ENCODE measurements around the gene SRPRA. TPM values are rescaled to one million over a fixed set of nuclear protein-coding genes. Genes with fewer than 3 reads are reported as not detected.

Gene SRPRA
- polyA plus RNA-seq, 1 donor (not counting 4 experiments of a cell fraction or from before 2014, with no cell fraction given), result 56.0 TPM

DNA sequence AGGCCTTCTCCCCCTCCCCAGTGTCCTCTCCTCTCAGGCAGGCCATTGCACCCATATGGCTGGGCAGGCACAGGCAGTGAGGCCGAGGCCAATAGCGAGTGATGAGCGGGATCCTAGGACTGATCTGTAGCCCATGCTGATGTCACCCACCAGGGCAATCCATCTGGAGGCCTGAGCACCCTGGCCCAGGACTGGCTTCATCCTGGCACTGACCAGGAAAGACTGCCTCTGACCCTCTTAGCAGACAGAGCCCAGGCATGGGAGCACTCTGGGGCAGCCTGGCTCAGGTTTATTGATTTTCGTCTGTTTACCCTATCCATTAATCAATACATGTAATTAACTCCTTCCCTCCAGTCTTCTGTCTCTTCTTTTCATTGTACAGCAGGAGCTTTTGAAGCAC lies 9.1 kb upstream of the SRPRA start:
- dilution Hi-C loops (cut with MboI; ENCODE audit: extremely low pct_ligation_motif_present, low sequenced_read_pairs), result no loop called here
- H4K20me1 ChIP-seq (ENCODE audit: control insufficient read depth, extremely low read depth, insufficient read depth, low read length), result no peaks in the 10 kb centered on the region

DNA sequence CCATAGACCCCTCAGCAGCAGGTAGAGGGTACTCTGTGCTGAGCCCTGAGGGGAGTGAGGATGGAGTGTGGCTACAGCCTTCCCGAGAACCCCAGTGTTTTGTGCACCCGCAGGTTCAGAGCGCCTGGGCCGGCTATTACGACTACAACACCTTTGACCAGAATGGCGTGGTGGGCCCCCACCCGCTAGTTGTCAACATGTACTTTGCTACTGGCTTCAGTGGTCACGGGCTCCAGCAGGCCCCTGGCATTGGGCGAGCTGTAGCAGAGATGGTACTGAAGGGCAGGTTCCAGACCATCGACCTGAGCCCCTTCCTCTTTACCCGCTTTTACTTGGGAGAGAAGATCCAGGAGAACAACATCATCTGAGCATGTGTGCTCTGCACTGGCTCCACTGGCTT lies 8.6 kb upstream of the SRPRA start:
- DNase-seq (ENCODE audit: low read depth, low spot score) (no peak), FAIRE-seq (no peak)
- no peaks in the 10 kb centered on the region for H3K9me1 ChIP-seq (ENCODE audit: control insufficient read depth, extremely low read depth, insufficient read depth, low read length)
- H3K9ac ChIP-seq (ENCODE audit: control insufficient read depth, extremely low read depth, insufficient read depth, low read length), result no peak overlapping the region
- H3K36me3 ChIP-seq (ENCODE audit: control insufficient read depth in 2 of 2, extremely low read depth in 1 of 2, insufficient read depth in 2 of 2, low read length in 2 of 2), result peaks cover 23 to 32% of the 10 kb centered on the region in 2 experiments
- H3K27ac ChIP-seq (ENCODE audit: control insufficient read depth, insufficient read depth, low read length), result no peak overlapping the region
- no peaks in the 10 kb centered on the region for H4K20me1 ChIP-seq (ENCODE audit: control insufficient read depth, extremely low read depth, insufficient read depth, low read length)
- H3K4me1 ChIP-seq (ENCODE audit: control insufficient read depth, extremely low read depth, insufficient read depth, low read length), result peaks cover 5% of the 10 kb centered on the region
- TF ChIP-seq EZH2 (IDR thresholded peaks at IDR 0.05; ENCODE audit: low read length), result no peak
- TF ChIP-seq, protein P1, sequence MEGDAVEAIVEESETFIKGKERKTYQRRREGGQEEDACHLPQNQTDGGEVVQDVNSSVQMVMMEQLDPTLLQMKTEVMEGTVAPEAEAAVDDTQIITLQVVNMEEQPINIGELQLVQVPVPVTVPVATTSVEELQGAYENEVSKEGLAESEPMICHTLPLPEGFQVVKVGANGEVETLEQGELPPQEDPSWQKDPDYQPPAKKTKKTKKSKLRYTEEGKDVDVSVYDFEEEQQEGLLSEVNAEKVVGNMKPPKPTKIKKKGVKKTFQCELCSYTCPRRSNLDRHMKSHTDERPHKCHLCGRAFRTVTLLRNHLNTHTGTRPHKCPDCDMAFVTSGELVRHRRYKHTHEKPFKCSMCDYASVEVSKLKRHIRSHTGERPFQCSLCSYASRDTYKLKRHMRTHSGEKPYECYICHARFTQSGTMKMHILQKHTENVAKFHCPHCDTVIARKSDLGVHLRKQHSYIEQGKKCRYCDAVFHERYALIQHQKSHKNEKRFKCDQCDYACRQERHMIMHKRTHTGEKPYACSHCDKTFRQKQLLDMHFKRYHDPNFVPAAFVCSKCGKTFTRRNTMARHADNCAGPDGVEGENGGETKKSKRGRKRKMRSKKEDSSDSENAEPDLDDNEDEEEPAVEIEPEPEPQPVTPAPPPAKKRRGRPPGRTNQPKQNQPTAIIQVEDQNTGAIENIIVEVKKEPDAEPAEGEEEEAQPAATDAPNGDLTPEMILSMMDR (optimal IDR thresholded peaks at IDR 0.05 in 1 of 3, IDR thresholded peaks at IDR 0.05 in 1 of 3, conservative IDR thresholded peaks at IDR 0.05 in 1 of 3; ENCODE audit: extremely low read depth in 1 of 3, insufficient read depth in 2 of 3, low read length in 3 of 3), result no peak
- H3K9me3 ChIP-seq (ENCODE audit: control insufficient read depth, low read depth, low read length), result no peaks in the 10 kb centered on the region
- dilution Hi-C loops (cut with MboI; ENCODE audit: extremely low pct_ligation_motif_present, low sequenced_read_pairs), result no loop called here
- H3K79me2 ChIP-seq (ENCODE audit: control insufficient read depth, insufficient read depth, low read length), result no peaks in the 10 kb centered on the region
- H3K4me3 ChIP-seq (ENCODE audit: control insufficient read depth in 2 of 3, extremely low read depth in 1 of 3, insufficient read depth in 2 of 3, low read depth in 1 of 3, low read length in 3 of 3), result no peak overlapping the region
- H3K27me3 ChIP-seq (ENCODE audit: control insufficient read depth, extremely low read depth, insufficient read depth, low read length), result no peaks in the 10 kb centered on the region
- no peak overlapping the region for H3K4me2 ChIP-seq (ENCODE audit: control insufficient read depth, extremely low read depth, insufficient read depth, low read depth, low read length)
- H2AFZ ChIP-seq (ENCODE audit: control insufficient read depth, low read length), result no peak overlapping the region

More for the DNA sequence above, 9.1 kb upstream of the SRPRA start:
- Histone ChIP-seq H3K27me3 (ENCODE audit: control insufficient read depth, extremely low read depth, insufficient read depth, low read length) (no peaks in the 10 kb centered on the region), H3K9me1 (ENCODE audit: control insufficient read depth, extremely low read depth, insufficient read depth, low read length) (no peaks in the 10 kb centered on the region), H3K27ac (ENCODE audit: control insufficient read depth, insufficient read depth, low read length) (no peak overlapping the region), H3K9me3 (ENCODE audit: control insufficient read depth, low read depth, low read length) (no peaks in the 10 kb centered on the region), H3K36me3 (ENCODE audit: control insufficient read depth in 2 of 2, extremely low read depth in 1 of 2, insufficient read depth in 2 of 2, low read length in 2 of 2) (peaks cover 23 to 32% of the 10 kb centered on the region in 2 experiments), H2AFZ (ENCODE audit: control insufficient read depth, low read length) (no peak overlapping the region), H3K4me1 (ENCODE audit: control insufficient read depth, extremely low read depth, insufficient read depth, low read length) (peaks cover 9% of the 10 kb centered on the region), H3K4me2 (ENCODE audit: control insufficient read depth, extremely low read depth, insufficient read depth, low read depth, low read length) (no peak overlapping the region), H3K79me2 (ENCODE audit: control insufficient read depth, insufficient read depth, low read length) (no peaks in the 10 kb centered on the region), H3K4me3 (ENCODE audit: control insufficient read depth in 2 of 3, extremely low read depth in 1 of 3, insufficient read depth in 2 of 3, low read depth in 1 of 3, low read length in 3 of 3) (no peak overlapping the region), H3K9ac (ENCODE audit: control insufficient read depth, extremely low read depth, insufficient read depth, low read length) (no peak overlapping the region)
- no peak for DNase-seq (ENCODE audit: low read depth, low spot score)
- FAIRE-seq, result no peak
- no peak for TF ChIP-seq EZH2 (IDR thresholded peaks at IDR 0.05; ENCODE audit: low read length)
- TF ChIP-seq, protein P1 (optimal IDR thresholded peaks at IDR 0.05 in 1 of 3, IDR thresholded peaks at IDR 0.05 in 1 of 3, conservative IDR thresholded peaks at IDR 0.05 in 1 of 3; ENCODE audit: extremely low read depth in 1 of 3, insufficient read depth in 2 of 3, low read length in 3 of 3), result no peak

Data from keratinocyte (primary cell).